HepG2 (cell line): ENCODE results near the gene DHX34. TPM values are rescaled to one million over a fixed set of nuclear protein-coding genes. Genes with fewer than 3 reads are reported as not detected.

Experiments
- ELF3 ChIP-seq: IDR thresholded peaks from 2 replicates; pipeline ENCODE4 v1.6.1; 2016; ENCODE audit warnings: missing genetic modification reagents, missing compliant biosample characterization
- GABPB1 ChIP-seq: IDR thresholded peaks from 2 replicates; pipeline ENCODE4 v1.6.1; 2016; ENCODE audit warnings: mild to moderate bottlenecking, missing genetic modification reagents, moderate library complexity, missing compliant biosample characterization
- IRF9 ChIP-seq: sonication (generic); formaldehyde crosslinking; IDR thresholded peaks from 2 replicates; pipeline ENCODE4 v1.8.0; 2022; ENCODE audit warnings: missing genetic modification reagents, mild to moderate bottlenecking, borderline replicate concordance
- MZF1 ChIP-seq: sonication (generic); formaldehyde crosslinking; IDR thresholded peaks from 2 replicates; pipeline ENCODE4 v1.8.1; 2023; ENCODE audit warnings: mild to moderate bottlenecking, missing genetic modification reagents, borderline replicate concordance
- NFYC ChIP-seq: IDR thresholded peaks from 2 replicates; pipeline ENCODE4 v1.6.1; 2016; ENCODE audit warnings: missing genetic modification reagents, missing compliant biosample characterization
- TARDBP ChIP-seq: sonication (generic); formaldehyde crosslinking; IDR thresholded peaks from 2 replicates; pipeline ENCODE4 v1.8.0; 2022; ENCODE audit warnings: mild to moderate bottlenecking, missing genetic modification reagents
- TFAP4 ChIP-seq: sonication (generic); IDR thresholded peaks from 2 replicates; pipeline ENCODE4 v1.6.1; 2016; ENCODE audit warnings: low read depth, borderline replicate concordance
- TRIM22 ChIP-seq: fragments of 450-650 bp; IDR thresholded peaks from 2 replicates; pipeline ENCODE4 v1.6.1; 2017
- ZFP37 ChIP-seq: sonication (generic); formaldehyde crosslinking; IDR thresholded peaks from 2 replicates; pipeline ENCODE4 v1.4.0; 2020; ENCODE audit warnings: missing genetic modification reagents, borderline replicate concordance
- ZFX ChIP-seq: sonication (generic); formaldehyde crosslinking; IDR thresholded peaks from 2 replicates; pipeline ENCODE4 v1.4.0; 2020; ENCODE audit warnings: mild to moderate bottlenecking, low read depth, missing genetic modification reagents, moderate library complexity
- ZMYM3 ChIP-seq: sonication (generic); formaldehyde crosslinking; IDR thresholded peaks from 2 replicates; pipeline ENCODE4 v1.5.1; 2020; ENCODE audit warnings: mild to moderate bottlenecking, missing genetic modification reagents
- ZNF224 ChIP-seq: sonication (generic); formaldehyde crosslinking; IDR thresholded peaks from 2 replicates; pipeline ENCODE4 v1.5.0; 2020; ENCODE audit warnings: mild to moderate bottlenecking, missing genetic modification reagents
- ZNF280B ChIP-seq: sonication (generic); formaldehyde crosslinking; IDR thresholded peaks from 2 replicates; pipeline ENCODE4 v1.5.0; 2020; ENCODE audit warnings: missing genetic modification reagents, mild to moderate bottlenecking, borderline replicate concordance
- ZNF317 ChIP-seq: sonication (generic); formaldehyde crosslinking; IDR thresholded peaks from 2 replicates; pipeline ENCODE4 v1.5.0; 2020; ENCODE audit warnings: mild to moderate bottlenecking, missing genetic modification reagents
- ZNF567 ChIP-seq: sonication (generic); formaldehyde crosslinking; IDR thresholded peaks from 2 replicates; pipeline ENCODE4 v1.8.1; 2023; ENCODE audit warnings: mild to moderate bottlenecking, missing genetic modification reagents, borderline replicate concordance
- ZNF572 ChIP-seq: sonication (generic); formaldehyde crosslinking; IDR thresholded peaks from 2 replicates; pipeline ENCODE4 v1.5.1; 2020; ENCODE audit warnings: mild to moderate bottlenecking, missing genetic modification reagents
- ZNF687 ChIP-seq: sonication (generic); formaldehyde crosslinking; IDR thresholded peaks from 2 replicates; pipeline ENCODE4 v1.5.1; 2020; ENCODE audit warnings: mild to moderate bottlenecking, missing genetic modification reagents, moderate library complexity
- polyA plus RNA-seq, 8 experiments: library from polyadenylated mRNA; depleted of rRNA in 3 of 8; stranded (reverse) in 7 of 8; unstranded in 1 of 8; fragments of >200 nt; fragmentation: Illumina TruSeq in 4 of 8; extraction: Trizol in 4 of 8; gene quantifications; 2 replicates each; pipeline versions ENCODE4 v1.2.1 to v1.2.3, GENCODE V29; 2011 to 2016; ENCODE audit warnings: low read depth in 4 of 8, missing spikeins in 1 of 8, mixed read lengths in 1 of 8; ENCODE audit not compliant: insufficient read depth in 1 of 8
- total RNA-seq, 5 experiments: library from RNA; depleted of rRNA; stranded (reverse); fragments of >200 nt; fragmentation: Illumina TruSeq; extraction: Trizol; gene quantifications; 2 replicates each; pipeline ENCODE4 v1.2.3, GENCODE V29; 2016; ENCODE audit warnings: low read depth in 1 of 5

The DHX34 gene
- total and polyA plus RNA-seq, 2 of the 13 experiments (the other 11 are each of a cell fraction or from before 2014, with no cell fraction given): 9.2 to 12.0 TPM

GRCh38 chr19:47348819-47349795 lies at the start of gene DHX34 (continued):
- TF ChIP-seq TFAP4: peak; percentile 33; the same call in 1 of the 2 replicates
- peak; percentile 95 for TF ChIP-seq GABPB1 (CRISPR knock-in tag)
- TF ChIP-seq ZMYM3 (CRISPR knock-in tag): 0 out of 2 replicates have a peak, but pooled peaks have one; percentile 40
- peak; percentile 6; the same call in 1 of the 2 replicates for TF ChIP-seq ZFP37
- peak; percentile 94 for TF ChIP-seq ZNF687
- TF ChIP-seq ZNF280B (CRISPR knock-in tag): 0 out of 2 replicates have a peak, but pooled peaks have one; percentile 39
- TF ChIP-seq ZNF317 (CRISPR knock-in tag): peak; percentile 32; the same call in 1 of the 2 replicates
- TF ChIP-seq NFYC (CRISPR knock-in tag): peak; percentile 85
- peak; percentile 31; the same call in 1 of the 2 replicates for TF ChIP-seq ZNF572 (CRISPR knock-in tag)
- no peak for TF ChIP-seq ZNF224 (CRISPR knock-in tag)
- 0 out of 2 replicates have a peak, but pooled peaks have one; percentile 33 for TF ChIP-seq ZNF567 (CRISPR knock-in tag)
- peak; percentile 65 for TF ChIP-seq TARDBP (CRISPR knock-in tag)
- TF ChIP-seq IRF9: 0 out of 2 replicates have a peak, but pooled peaks have one; percentile 27
- TF ChIP-seq TRIM22: no peak
- TF ChIP-seq MZF1: 0 out of 2 replicates have a peak, but pooled peaks have one; percentile 54
- peak; percentile 58; the same call in 1 of the 2 replicates for TF ChIP-seq ELF3
- peak; percentile 86 for TF ChIP-seq ZFX (CRISPR knock-in tag)
